Measurements from ENCODE around the gene INAVA.
A peak's percentile ranks its signal among the peaks of the same experiment; 100 is the strongest.

Gene INAVA

DNA sequence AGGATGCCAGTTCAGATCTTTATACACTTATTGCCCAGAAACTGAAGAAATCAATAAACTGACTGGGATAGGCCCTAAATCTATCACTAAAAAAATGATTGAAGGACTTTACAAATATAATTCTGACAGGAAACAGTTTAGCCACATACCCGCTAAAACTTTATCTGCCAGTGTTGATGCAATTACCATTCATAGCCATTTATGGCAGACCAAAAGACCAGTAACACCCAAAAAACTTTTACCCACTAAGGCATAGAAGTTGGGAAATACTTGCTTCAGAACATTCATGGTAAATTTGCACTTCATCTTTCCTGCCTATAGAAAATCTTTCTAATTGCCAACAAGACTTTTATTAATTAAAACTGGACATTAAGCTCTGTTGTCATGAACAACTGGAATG, 36.9 kb upstream of the INAVA start:
- TF ChIP-seq, protein P1, sequence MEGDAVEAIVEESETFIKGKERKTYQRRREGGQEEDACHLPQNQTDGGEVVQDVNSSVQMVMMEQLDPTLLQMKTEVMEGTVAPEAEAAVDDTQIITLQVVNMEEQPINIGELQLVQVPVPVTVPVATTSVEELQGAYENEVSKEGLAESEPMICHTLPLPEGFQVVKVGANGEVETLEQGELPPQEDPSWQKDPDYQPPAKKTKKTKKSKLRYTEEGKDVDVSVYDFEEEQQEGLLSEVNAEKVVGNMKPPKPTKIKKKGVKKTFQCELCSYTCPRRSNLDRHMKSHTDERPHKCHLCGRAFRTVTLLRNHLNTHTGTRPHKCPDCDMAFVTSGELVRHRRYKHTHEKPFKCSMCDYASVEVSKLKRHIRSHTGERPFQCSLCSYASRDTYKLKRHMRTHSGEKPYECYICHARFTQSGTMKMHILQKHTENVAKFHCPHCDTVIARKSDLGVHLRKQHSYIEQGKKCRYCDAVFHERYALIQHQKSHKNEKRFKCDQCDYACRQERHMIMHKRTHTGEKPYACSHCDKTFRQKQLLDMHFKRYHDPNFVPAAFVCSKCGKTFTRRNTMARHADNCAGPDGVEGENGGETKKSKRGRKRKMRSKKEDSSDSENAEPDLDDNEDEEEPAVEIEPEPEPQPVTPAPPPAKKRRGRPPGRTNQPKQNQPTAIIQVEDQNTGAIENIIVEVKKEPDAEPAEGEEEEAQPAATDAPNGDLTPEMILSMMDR (IDR thresholded peaks at IDR 0.05; ENCODE audit: control extremely low read depth, extremely low read depth, low read depth, missing control alignments), result no peak
- no peak for DNase-seq (ENCODE audit: extremely low spot score)
- ChIA-PET CTCF (interaction anchor here (1.4 to 1.5 kb wide), 3 partner anchors 9 to 30 kb away, joined by 4 to 10 read pairs (median 5); no protein-coding TSS in a partner anchor), POLR2A (no interaction called here)

DNA sequence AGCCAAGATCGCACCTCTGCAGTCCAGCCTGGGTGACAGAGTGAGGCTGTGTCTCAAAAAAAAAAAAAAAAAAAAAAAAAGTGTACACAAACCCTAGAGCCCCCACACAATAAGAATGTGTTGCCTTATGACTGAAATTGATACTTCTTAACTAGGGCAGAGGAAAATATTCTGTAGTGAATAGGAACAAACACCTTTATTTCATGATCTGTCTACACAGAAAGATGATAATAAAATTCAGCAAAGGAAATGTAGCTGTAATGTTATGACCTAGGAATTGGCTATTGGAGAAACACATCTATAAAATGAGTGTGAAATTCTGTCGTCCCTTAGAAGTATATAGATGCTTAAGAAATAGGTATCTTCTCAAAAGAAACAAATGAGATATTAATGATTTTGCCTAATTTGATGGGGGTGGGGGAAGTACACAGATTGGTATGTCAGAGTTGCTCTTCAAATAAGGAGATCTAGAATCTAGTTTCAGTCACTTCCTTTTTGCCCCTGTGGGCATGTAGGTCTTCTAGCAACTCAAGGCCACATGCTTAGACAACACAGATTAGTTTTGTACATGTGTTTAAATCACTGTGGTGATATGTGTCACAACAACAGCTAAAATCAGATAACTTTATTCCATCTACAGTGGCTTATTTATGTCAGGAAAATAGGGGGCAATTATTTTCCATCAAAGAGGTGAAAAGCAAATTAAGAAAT, 32.6 kb upstream of the INAVA start:
- ChIA-PET CTCF (interaction anchor here (1.0 to 1.6 kb wide), 3 partner anchors 17 to 110 kb away, joined by 3 to 4 read pairs (median 4); no protein-coding TSS in a partner anchor), POLR2A (interaction anchor here (0.7 kb wide), 2 partner anchors 239 to 307 kb away, joined by 5 to 6 read pairs; no protein-coding TSS in a partner anchor)
- DNase-seq (ENCODE audit: extremely low spot score), result peak; percentile 40
- TF ChIP-seq, protein P1 (IDR thresholded peaks at IDR 0.05; ENCODE audit: control extremely low read depth, extremely low read depth, low read depth, missing control alignments), result no peak

DNA sequence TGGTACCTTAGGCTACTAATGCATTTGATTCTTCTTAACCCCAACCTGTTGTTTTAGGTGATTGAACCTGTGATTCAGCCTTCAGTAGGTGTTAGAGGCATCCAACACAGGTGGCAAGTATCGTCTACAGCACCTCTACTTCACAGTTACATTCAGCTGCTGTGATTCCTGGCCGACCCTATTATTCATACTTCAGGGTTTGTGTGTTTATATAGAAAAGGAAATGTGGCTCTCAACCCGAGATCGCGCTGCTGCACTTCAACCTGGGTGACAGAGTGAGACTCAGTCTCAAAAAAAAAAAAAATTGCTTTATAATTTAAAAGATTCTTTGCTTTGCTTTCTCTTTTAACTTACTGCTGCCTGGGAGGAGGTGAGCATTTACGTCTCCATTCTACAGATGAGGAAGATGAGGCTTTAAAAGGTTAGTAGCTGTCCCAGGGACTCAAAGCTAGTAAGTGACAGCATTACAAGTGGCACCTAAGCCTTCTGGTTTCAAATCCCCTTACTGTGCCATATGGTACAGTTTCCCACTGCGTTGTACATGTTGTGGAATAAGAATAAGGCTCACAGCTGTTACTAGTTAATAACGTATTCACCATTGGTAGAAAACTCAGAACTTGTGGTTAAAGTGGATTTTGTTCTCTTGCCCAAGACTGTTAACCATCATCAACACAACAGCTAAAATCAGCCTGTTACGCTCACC, 31.8 kb upstream of the INAVA start:
- DNase-seq (ENCODE audit: extremely low spot score), result no peak
- ChIA-PET CTCF (interaction anchor here (1.0 to 1.6 kb wide), 4 partner anchors 14 to 109 kb away, joined by 3 to 4 read pairs (median 4); no protein-coding TSS in a partner anchor), POLR2A (interaction anchor here (0.7 kb wide), 4 partner anchors 160 to 308 kb away, joined by 3 to 6 read pairs (median 4); no protein-coding TSS in a partner anchor)
- TF ChIP-seq, protein P1 (IDR thresholded peaks at IDR 0.05; ENCODE audit: control extremely low read depth, extremely low read depth, low read depth, missing control alignments), result no peak

DNA sequence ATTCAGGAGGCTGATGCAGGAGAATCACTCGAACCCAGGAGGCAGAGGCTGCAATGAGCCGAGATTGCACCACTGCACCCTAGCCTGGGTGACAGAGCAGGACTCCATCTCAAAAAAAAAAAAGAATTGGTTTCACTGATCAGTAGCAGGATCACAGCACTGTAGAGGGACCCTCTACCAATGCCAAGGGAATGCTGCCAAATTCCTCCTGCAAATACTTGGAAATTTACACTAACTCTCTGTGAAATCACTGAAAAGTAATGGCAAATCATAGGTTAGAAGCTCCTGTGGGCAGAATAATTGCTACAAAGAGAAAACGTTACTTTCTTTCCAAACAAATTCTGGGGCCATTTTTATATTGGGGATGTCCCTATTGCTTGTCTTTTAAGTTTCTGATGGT, 28.6 kb upstream of the INAVA start:
- ChIA-PET CTCF (interaction anchor here (0.9 to 3.9 kb wide), 9 partner anchors 8 to 242 kb away, joined by 3 to 15 read pairs (median 6); no protein-coding TSS in a partner anchor), POLR2A (interaction anchor here (0.5 to 1.0 kb wide), 4 partner anchors 9 to 30 kb away, joined by 3 read pairs; no protein-coding TSS in a partner anchor)
- no peak for DNase-seq (ENCODE audit: extremely low spot score)
- TF ChIP-seq, protein P1 (IDR thresholded peaks at IDR 0.05; ENCODE audit: control extremely low read depth, extremely low read depth, low read depth, missing control alignments), result no peak

DNA sequence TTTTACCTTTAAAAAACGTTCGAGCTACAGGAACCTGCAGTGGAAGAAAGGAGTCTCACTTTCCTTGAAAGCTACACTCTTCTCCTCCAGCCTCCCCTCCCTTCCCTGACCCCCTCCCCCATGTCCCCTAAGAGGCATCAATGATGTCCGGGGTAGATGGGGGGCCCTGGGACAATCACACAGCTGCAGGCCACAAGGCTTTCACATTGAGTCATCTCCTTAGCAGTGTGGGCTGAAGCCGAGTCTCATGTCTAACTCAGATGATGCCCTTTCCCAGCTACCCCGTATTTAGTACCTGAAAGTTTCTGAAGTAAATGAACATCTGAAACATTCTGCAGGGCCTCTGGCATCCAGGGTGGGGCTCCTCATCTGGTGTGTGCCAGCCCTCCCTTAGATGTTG, 28.2 kb upstream of the INAVA start:
- CTCF ChIA-PET, result interaction anchor here (1.0 to 3.9 kb wide), 8 partner anchors 9 to 176 kb away, joined by 3 to 15 read pairs (median 6); no protein-coding TSS in a partner anchor
- TF ChIP-seq, protein P1 (IDR thresholded peaks at IDR 0.05; ENCODE audit: control extremely low read depth, extremely low read depth, low read depth, missing control alignments), result no peak
- POLR2A ChIA-PET, result interaction anchor here (0.5 to 1.0 kb wide), 4 partner anchors 9 to 30 kb away, joined by 3 read pairs; no protein-coding TSS in a partner anchor
- peak; percentile 82 for DNase-seq (ENCODE audit: extremely low spot score)
